GM12874 (cell line): ENCODE data around the gene OTUD6A.

Experiments used
- TF ChIP-seq, protein P1 (sequence below): IDR thresholded peaks from 2 replicates; pipeline ENCODE4 v1.5.1; 2011; ENCODE audit warnings: low read depth, mild to moderate bottlenecking, control low read depth, low read length, moderate library complexity; ENCODE audit not compliant: insufficient read depth

Gene OTUD6A

GRCh38 chrX:70096052-70096451 lies 33.8 kb downstream of the OTUD6A start:
- TF ChIP-seq, protein P1, sequence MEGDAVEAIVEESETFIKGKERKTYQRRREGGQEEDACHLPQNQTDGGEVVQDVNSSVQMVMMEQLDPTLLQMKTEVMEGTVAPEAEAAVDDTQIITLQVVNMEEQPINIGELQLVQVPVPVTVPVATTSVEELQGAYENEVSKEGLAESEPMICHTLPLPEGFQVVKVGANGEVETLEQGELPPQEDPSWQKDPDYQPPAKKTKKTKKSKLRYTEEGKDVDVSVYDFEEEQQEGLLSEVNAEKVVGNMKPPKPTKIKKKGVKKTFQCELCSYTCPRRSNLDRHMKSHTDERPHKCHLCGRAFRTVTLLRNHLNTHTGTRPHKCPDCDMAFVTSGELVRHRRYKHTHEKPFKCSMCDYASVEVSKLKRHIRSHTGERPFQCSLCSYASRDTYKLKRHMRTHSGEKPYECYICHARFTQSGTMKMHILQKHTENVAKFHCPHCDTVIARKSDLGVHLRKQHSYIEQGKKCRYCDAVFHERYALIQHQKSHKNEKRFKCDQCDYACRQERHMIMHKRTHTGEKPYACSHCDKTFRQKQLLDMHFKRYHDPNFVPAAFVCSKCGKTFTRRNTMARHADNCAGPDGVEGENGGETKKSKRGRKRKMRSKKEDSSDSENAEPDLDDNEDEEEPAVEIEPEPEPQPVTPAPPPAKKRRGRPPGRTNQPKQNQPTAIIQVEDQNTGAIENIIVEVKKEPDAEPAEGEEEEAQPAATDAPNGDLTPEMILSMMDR, result no peak

DNA sequence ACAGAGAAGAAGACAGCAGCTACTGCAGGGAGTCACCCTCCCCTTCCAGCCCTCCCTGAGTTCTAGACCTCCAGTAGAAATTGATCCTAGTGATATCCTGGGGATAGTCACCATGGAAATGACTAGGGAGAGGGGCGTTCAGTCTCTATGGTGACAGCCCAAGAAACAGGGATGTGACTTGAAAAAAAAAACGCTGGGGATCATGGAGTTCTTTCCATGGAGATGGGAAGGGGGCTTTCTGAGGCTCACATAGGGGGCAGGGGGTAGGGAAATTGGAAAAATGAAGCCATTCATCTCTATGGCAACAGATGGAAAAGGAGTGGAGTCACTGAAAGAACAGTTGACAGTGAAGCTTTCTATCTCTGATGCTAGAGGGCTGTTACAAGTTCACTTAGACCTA lies 43.0 kb downstream of the OTUD6A start:
- TF ChIP-seq, protein P1, result no peak
